Cortex of kidney (tissue), 1 donor: ENCODE data around the gene MUC12.
"Not testable (repeated sequence)": the region's sequence is repeated elsewhere in the genome, so short reads cannot be mapped to it uniquely, and the experiment has no call there.

Experiments used
- DNase-seq: peaks from one replicate; lab custom pipeline; 2025; lab: John Stamatoyannopoulos, UW

MUC12 gene

DNA sequence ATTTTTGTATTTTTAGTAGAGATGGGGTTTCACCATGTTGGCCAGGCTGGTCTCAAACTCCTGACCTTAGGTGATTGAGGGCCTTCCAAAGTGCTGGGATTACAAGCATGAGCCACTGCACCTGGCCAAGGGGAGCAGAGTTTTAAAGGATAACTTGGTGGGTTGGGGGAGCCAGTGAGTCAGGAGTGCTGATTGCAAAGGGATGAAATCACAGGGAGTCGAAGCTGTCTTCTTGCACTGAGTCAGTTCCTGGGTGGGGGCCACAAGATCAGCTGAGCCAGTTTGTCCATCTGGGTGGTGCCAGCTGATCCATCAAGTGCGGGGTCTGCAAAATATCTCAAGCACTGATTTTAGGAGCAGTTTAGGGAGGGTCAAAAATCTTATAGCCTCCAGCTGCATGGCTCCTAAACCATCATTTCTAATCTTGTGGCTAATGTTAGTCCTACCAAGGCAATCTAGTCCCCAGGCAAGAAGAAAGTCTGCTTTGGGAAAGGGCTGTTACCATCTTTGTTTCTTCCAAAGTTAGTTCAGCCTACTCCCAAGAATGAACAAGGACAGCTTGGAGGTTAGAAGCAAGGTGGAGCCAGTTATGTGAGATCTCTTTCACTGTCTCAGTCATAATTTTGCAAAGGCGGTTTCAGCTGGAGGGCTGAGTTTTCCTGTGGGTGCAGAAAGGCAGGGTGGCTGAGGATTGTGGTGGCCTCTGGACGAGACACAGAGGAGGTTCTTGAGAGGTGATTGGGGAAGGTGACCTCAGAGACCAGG is 15.8 kb downstream of the MUC12 start:
- not testable (repeated sequence) for DNase-seq

DNA sequence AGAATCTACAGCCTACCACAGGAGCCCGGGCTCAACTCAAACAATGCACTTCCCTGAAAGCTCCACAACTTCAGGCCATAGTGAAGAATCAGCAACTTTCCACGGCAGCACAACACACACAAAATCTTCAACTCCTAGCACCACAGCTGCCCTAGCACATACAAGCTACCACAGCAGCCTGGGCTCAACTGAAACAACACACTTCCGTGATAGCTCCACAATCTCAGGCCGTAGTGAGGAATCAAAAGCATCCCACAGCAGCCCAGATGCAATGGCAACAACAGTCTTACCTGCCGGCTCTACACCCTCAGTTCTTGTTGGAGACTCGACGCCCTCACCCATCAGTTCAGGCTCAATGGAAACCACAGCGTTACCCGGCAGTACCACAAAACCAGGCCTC is 22.3 kb downstream of the MUC12 start:
- DNase-seq, result no peak

DNA sequence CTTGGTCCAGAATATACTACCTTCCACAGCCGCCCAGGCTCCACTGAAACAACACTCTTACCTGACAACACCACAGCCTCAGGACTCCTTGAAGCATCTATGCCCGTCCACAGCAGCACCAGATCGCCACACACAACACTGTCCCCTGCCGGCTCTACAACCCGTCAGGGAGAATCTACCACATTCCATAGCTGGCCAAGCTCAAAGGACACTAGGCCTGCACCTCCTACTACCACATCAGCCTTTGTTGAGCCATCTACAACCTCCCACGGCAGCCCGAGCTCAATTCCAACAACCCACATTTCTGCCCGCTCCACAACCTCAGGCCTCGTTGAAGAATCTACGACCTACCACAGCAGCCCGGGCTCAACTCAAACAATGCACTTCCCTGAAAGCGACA is 22.9 kb downstream of the MUC12 start:
- DNase-seq, result not testable (repeated sequence)

DNA sequence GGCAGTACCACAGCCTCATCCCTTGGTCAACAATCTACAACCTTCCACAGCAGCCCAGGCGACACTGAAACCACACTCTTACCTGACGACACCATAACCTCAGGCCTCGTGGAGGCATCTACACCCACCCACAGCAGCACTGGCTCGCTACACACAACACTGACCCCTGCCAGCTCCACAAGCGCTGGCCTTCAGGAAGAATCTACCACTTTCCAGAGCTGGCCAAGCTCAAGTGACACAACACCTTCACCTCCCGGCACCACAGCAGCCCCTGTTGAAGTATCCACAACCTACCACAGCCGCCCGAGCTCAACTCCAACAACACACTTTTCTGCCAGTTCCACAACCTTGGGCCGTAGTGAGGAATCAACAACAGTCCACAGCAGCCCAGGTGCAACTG is 25.3 kb downstream of the MUC12 start:
- DNase-seq, result not testable (repeated sequence)

DNA sequence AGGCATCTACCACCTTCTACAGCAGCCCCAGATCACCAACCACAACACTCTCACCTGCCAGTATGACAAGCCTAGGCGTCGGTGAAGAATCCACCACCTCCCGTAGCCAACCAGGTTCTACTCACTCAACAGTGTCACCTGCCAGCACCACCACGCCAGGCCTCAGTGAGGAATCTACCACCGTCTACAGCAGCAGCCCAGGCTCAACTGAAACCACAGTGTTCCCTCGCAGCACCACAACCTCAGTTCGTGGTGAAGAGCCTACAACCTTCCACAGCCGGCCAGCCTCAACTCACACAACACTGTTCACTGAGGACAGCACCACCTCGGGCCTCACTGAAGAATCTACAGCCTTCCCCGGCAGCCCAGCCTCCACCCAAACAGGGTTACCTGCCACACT is 29.2 kb downstream of the MUC12 start:
- DNase-seq, result not testable (repeated sequence)

DNA sequence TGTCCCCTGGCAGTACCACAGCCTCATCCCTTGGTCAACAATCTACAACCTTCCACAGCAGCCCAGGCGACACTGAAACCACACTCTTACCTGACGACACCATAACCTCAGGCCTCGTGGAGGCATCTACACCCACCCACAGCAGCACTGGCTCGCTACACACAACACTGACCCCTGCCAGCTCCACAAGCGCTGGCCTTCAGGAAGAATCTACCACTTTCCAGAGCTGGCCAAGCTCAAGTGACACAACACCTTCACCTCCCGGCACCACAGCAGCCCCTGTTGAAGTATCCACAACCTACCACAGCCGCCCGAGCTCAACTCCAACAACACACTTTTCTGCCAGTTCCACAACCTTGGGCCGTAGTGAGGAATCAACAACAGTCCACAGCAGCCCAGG is 30.0 kb downstream of the MUC12 start:
- DNase-seq, result not testable (repeated sequence)

DNA sequence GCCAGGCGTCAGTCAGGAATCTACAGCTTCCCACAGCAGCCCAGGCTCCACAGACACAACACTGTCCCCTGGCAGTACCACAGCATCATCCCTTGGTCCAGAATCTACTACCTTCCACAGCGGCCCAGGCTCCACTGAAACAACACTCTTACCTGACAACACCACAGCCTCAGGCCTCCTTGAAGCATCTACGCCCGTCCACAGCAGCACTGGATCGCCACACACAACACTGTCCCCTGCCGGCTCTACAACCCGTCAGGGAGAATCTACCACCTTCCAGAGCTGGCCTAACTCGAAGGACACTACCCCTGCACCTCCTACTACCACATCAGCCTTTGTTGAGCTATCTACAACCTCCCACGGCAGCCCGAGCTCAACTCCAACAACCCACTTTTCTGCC is 30.7 kb downstream of the MUC12 start:
- DNase-seq, result not testable (repeated sequence)

DNA sequence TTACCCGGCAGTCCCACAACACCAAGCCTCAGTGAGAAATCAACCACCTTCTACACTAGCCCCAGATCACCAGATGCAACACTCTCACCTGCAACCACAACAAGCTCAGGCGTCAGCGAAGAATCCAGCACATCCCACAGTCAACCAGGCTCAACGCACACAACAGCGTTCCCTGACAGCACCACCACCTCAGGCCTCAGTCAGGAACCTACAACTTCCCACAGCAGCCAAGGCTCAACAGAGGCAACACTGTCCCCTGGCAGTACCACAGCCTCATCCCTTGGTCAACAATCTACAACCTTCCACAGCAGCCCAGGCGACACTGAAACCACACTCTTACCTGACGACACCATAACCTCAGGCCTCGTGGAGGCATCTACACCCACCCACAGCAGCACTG is 33.0 kb downstream of the MUC12 start:
- not testable (repeated sequence) for DNase-seq

DNA sequence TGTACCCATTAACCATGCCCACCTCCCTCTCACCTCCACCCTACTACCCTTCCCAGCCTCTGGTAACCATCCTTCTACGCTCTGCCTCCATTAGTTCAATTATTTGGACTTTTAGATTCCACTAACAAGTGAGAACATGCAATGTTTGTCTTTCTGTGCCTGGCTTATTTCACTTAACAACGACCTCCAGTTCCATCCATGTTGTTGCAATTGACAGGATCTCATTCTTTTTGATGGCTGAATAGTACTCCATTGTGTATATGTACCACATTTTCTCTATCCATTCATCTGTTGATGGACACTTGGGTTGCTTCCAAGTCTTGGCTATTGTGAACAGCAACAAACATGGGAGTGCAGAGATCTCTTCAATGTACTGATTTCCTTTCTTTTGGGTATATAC is 38.0 kb downstream of the MUC12 start:
- DNase-seq, result not testable (repeated sequence)

DNA sequence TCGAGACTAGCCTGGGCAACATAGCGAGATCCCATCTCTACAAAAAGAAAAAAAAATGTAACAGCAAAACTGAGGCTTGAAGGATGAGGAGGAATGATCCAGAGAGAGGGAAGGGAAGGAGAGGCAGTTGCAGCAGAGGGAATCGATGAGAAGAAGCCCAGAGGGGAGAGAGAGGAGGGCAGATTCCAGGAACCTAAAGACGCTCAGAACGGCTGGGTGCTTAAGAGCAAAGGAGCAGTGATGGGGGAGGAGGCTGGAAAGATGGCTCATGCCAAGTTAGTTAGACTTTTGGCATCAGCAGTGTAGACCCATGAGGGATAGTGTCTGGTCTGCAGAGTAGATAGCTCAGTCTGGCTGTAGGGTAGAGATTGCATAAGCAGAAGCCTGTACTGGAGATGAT is 40.3 kb downstream of the MUC12 start:
- DNase-seq, result no peak

DNA sequence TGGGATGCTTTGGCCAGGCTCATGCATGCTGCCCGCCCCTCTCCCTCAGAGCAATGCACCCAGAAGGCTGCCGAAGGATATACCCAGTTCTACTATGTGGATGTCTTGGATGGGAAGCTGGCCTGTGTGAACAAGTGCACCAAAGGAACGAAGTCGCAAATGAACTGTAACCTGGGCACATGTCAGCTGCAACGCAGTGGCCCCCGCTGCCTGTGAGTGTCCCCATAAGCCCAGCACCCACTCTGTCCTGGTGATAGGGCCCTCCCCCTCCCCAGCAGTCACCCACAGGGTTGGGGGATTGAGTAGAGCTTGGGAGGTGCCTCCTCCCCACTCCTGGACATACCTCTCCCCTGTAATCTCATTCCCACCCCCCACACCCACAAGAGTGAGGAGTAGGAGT is 43.6 kb downstream of the MUC12 start:
- DNase-seq, result no peak

DNA sequence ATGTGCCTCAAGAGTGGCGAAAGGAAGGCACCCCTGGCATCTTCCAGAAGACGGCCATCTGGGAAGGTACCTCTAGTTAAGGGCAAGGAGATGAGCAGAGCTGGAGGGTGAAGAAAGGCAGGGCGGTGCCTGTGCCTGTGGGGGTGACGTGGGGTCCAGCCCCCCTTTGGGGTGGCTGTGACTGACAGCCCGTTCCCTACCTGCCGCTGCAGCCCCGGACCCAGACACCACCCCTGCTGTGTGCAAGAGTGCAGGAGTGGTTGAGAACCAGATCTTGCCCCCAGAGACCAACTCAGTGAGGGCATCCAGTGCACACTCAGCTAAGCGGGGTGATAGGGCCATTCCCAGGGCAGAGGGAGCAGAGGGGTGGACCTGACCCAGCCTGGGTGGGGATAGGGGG is 46.3 kb downstream of the MUC12 start:
- no peak for DNase-seq

DNA sequence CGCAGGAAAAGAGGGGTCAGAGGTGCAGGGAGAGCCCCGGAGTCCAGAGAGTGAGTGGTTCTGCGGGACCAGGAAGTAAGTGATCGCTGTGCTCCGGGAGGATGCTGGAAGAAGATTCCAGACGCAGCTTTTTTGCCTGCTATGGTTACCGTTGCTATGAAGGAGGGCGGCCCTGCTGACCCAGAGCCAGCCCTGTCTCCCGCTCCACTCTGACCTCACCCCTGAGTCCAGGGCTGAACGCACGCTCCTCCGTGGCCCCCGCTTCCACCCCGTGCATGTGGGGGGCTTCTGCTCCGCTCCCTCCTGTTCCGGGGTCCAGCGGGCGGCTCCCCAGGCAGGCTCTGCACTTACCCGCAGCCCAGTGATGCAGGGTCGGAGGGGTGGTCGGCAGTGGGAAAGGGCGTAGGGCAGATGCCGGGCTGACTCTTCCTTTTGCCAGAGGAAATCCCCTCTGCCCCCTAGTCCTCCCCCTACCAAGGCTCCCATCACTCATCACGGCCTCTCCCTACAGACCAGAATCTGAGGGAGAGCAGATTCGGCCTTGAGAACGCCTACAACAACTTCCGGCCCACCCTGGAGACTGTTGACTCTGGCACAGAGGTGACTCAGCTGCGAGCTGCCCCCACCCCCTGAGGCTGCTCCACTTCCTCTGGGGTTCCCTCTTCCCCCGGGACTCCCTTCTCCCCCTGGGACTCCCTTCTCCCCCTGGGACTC is 47.9 kb downstream of the MUC12 start:
- DNase-seq, result no peak

DNA sequence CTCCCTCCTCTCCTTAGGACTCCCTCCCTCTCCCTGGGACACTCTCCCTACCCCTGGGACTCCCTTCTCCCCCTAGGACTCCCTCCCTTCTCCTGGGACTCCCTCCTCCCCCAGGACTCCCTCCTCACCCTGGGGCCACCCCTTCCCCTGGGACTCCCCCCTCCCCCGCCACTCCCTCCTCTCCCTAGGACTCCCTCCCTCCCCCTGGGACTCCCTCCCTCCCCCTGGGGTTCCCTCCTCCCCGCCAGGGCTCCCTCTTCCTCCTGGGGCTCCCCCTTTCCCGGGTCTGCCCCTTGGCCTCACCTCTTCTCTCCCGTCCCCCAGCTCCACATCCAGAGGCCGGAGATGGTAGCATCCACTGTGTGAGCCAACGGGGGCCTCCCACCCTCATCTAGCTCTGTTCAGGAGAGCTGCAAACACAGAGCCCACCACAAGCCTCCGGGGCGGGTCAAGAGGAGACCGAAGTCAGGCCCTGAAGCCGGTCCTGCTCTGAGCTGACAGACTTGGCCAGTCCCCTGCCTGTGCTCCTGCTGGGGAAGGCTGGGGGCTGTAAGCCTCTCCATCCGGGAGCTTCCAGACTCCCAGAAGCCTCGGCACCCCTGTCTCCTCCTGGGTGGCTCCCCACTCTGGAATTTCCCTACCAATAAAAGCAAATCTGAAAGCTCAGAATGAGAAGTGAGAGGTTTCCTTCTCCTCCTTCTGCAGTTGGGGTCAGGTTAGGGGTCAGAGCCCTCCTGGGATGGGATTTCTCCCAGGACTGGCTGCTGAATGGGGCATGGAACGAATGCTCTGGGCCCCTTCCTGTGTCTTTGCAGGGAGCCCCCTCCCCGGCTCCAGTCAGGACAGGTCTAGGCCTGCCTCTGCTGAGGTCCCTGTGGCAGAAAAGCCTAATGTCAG is 49.2 kb downstream of the MUC12 start:
- no peak for DNase-seq

DNA sequence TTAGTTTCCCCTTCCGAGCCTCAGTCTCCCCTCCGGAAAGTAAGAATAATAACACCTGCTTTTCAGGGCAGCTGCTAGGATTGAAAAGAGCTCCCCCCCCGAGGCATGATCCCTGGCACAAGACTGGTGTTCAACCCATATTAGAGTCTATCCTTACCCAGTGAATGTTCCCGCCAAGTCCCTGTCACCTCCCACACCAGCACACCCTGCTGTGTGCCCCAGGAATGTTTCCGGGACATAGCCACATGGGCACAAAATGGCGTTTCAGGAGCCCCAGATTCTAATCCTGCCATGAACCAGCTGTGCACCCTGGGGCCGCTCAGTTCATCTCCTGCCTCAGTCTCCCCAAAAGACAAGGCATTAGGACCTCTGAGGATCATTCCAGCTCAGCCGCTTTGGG is 51.1 kb downstream of the MUC12 start:
- no peak for DNase-seq

DNA sequence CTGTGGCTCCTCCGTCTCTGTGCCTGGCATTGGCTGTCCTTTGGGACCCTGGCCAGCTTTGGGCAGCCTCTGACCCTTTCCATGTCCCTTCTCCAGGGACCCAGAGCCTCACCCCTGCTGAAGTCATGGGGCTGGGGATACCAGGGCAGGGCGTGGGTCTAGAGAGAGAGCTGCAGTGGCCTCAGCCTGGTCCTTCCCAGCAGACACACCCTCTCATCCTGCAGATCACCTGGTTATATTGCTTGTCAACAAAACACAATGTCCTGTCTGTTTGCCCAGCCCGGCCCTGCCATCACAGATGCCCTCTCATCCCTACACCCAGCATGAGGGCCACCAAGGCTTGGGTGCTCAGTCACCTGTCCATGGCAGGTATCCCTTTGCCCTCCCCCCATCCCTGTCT is 52.3 kb downstream of the MUC12 start:
- DNase-seq, result no peak

DNA sequence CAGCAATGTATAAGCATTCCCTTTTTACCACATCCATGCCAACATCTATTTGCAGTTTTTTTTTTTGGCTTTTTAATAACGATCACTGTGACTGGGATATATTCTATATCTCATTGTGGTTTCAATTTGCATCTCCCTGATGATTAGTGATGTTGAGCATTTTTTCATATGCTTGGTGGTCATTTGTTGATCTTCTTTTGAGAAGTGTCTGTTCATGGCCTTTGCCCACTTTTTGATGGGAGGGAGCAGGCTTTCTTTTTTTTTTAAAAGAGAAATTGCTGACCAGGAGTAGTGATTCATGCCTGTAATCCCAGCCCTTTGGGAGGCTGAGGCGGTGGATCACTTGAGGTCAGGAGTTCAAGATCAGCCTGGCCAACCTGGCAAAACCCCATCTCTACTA is 54.5 kb downstream of the MUC12 start:
- DNase-seq, result no peak

DNA sequence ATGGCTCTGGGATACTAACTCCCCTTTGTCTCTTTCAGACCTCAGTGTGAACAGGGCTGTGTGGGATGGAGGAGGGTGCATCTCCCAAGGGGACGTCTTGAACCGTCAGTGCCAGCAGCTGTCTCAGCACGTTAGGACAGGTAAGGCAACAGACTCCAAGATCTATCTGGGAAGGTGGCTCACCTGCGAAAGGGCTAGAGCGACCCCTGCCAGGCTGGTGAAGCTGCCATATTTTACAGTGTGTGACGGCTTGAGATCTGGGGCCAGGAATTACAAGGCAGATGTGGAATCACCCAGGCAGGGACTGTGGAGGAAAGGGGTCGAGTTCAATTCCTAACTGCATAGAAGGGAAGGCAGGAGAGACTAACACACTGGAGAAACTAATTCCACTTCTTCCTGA is 61.7 kb downstream of the MUC12 start:
- DNase-seq, result no peak

DNA sequence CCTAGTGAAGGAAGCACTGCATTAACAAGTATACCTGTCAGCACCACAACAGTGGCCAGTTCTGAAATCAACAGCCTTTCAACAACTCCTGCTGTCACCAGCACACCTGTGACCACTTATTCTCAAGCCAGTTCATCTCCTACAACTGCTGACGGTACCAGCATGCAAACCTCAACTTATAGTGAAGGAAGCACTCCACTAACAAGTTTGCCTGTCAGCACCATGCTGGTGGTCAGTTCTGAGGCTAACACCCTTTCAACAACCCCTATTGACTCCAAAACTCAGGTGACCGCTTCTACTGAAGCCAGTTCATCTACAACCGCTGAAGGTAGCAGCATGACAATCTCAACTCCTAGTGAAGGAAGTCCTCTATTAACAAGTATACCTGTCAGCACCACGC is 66.6 kb downstream of the MUC12 start:
- no peak for DNase-seq

DNA sequence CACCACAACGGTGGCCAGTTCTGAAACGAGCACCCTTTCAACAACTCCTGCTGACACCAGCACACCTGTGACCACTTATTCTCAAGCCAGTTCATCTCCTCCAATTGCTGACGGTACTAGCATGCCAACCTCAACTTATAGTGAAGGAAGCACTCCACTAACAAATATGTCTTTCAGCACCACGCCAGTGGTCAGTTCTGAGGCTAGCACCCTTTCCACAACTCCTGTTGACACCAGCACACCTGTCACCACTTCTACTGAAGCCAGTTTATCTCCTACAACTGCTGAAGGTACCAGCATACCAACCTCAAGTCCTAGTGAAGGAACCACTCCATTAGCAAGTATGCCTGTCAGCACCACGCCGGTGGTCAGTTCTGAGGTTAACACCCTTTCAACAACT is 71.9 kb downstream of the MUC12 start:
- not testable (repeated sequence) for DNase-seq

DNA sequence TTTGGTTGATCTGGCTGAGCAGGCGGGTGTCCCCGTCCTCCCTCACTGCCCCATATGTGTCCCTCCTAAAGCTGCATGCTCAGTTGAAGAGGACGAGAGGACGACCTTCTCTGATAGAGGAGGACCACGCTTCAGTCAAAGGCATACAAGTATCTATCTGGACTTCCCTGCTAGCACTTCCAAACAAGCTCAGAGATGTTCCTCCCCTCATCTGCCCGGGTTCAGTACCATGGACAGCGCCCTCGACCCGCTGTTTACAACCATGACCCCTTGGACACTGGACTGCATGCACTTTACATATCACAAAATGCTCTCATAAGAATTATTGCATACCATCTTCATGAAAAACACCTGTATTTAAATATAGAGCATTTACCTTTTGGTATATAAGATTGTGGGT is 89.0 kb downstream of the MUC12 start:
- no peak for DNase-seq

DNA sequence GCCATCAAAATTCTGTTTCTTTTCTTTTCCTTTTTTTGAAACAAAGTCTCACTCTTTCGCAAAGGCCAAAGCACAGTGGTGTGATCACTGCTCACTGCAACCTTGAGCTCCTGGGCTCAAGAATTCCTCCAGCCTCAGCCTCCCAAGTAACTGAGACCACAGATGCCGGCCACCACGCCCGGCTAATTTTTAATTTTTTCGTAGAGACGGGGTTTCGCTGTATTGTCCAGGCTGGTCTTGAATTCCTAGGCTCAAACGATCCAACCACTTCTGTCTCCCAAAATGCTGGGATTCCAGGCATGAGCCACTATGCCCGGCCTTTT is 90.2 kb downstream of the MUC12 start:
- no peak for DNase-seq

DNA sequence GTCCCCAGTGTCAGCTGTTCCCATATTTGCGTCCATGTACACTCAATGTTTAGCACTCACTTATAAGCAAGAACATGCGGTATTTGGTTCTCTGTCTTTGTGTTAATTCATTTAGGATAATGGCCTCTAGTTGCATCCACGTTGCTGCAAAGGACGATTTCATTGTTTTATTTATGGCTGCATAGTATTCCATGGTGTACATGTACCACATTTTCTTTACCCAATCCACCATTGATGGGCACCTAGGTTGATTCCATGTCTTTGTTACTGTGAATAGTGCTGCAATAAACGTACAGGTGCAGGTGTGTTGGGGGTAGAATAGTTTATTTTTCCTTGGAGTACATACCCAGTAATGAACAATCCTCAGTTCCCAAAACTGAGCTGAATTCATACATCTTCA is 91.6 kb downstream of the MUC12 start:
- DNase-seq, result no peak
